ENCODE results near the gene EVI5L. TPM values are rescaled to one million over a fixed set of nuclear protein-coding genes. Genes with fewer than 3 reads are reported as not detected.

The EVI5L gene
- total and polyA plus RNA-seq, 4 donors: 1.4 to 5.0 (median 4.4) TPM

DNA sequence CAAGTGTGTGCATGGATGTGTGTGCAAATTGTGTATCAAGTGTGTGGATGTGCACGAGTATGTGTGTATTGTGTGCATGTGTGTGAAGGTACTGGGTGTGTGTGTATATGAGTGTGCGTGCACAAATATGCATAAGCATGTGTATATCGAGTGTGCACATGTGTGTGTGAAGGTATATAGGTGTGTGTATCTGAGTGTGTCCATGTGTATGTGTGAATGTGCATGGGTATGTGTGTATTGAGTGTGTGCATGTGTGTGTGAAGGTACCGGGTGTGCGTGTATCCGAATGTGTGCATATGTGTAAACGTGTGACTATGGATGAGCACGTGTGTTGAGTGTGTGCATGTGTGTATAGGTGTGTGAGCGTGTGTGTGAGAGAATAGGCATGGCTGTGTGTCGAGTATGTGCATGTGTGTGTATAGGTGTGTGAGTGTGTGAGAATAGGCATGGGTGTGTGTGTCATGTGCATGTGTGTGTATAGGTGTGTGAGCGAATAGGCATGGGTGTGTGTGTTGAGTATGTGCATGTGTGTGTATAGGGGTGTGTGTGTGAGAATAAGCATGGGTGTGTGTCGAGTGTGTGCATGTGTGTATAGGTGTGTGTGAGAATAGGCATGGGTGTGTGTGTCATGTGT is 12.8 kb downstream of the EVI5L start:
- no peak for DNase-seq (ENCODE audit: low spot score)
- H3K27ac ChIP-seq (ENCODE audit: low read depth in 1 of 2, low read length in 2 of 2): no peak overlapping the region
- no peaks in the 10 kb centered on the region for H3K4me1 ChIP-seq (ENCODE audit: control insufficient read depth in 4 of 4, insufficient read depth in 4 of 4, low read length in 3 of 4)
- no peaks in the 10 kb centered on the region for H3K9me3 ChIP-seq (ENCODE audit: control insufficient read depth in 4 of 4, low read length in 3 of 4)
- H3K27me3 ChIP-seq (ENCODE audit: control insufficient read depth in 4 of 4, insufficient read depth in 4 of 4, low read length in 3 of 4): no peaks in the 10 kb centered on the region
- WGBS: 97% methylated on average over 12 of the region's 12 CpGs
- H3K9ac ChIP-seq (ENCODE audit: low read depth in 1 of 2, low read length in 2 of 2): no peak overlapping the region
- no peaks in the 10 kb centered on the region for H3K36me3 ChIP-seq (ENCODE audit: control insufficient read depth in 4 of 4, insufficient read depth in 3 of 4, low read depth in 1 of 4, low read length in 3 of 4)
- no peak for TF ChIP-seq TAF1 (conservative IDR thresholded peaks at IDR 0.05)
- TF ChIP-seq, protein P1, sequence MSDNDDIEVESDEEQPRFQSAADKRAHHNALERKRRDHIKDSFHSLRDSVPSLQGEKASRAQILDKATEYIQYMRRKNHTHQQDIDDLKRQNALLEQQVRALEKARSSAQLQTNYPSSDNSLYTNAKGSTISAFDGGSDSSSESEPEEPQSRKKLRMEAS (IDR thresholded peaks at IDR 0.05): no peak
- TF ChIP-seq, protein P2, sequence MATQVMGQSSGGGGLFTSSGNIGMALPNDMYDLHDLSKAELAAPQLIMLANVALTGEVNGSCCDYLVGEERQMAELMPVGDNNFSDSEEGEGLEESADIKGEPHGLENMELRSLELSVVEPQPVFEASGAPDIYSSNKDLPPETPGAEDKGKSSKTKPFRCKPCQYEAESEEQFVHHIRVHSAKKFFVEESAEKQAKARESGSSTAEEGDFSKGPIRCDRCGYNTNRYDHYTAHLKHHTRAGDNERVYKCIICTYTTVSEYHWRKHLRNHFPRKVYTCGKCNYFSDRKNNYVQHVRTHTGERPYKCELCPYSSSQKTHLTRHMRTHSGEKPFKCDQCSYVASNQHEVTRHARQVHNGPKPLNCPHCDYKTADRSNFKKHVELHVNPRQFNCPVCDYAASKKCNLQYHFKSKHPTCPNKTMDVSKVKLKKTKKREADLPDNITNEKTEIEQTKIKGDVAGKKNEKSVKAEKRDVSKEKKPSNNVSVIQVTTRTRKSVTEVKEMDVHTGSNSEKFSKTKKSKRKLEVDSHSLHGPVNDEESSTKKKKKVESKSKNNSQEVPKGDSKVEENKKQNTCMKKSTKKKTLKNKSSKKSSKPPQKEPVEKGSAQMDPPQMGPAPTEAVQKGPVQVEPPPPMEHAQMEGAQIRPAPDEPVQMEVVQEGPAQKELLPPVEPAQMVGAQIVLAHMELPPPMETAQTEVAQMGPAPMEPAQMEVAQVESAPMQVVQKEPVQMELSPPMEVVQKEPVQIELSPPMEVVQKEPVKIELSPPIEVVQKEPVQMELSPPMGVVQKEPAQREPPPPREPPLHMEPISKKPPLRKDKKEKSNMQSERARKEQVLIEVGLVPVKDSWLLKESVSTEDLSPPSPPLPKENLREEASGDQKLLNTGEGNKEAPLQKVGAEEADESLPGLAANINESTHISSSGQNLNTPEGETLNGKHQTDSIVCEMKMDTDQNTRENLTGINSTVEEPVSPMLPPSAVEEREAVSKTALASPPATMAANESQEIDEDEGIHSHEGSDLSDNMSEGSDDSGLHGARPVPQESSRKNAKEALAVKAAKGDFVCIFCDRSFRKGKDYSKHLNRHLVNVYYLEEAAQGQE (IDR thresholded peaks at IDR 0.05): no peak
- no peak for TF ChIP-seq NR2F2 (IDR thresholded peaks at IDR 0.05)
- no peak for TF ChIP-seq HNF4G (IDR thresholded peaks at IDR 0.05)
- TF ChIP-seq FOXA1 (IDR thresholded peaks at IDR 0.05): no peak
- no peak for TF ChIP-seq GABPA (IDR thresholded peaks at IDR 0.05 in 1 of 2, conservative IDR thresholded peaks at IDR 0.05 in 1 of 2)
- TF ChIP-seq RAD21 (IDR thresholded peaks at IDR 0.05): no peak
- no peak for TF ChIP-seq RXRA (IDR thresholded peaks at IDR 0.05)
- no peak for TF ChIP-seq SP1 (IDR thresholded peaks at IDR 0.05)
- no peak for TF ChIP-seq HNF4A (conservative IDR thresholded peaks at IDR 0.05)
- TF ChIP-seq EGR1 (IDR thresholded peaks at IDR 0.05; ENCODE audit: low read depth in 2 of 2): no peak
- no peak for TF ChIP-seq YY1 (IDR thresholded peaks at IDR 0.05)
- H3K4me3 ChIP-seq (ENCODE audit: low read depth in 1 of 3, low read length in 3 of 3): no peak overlapping the region

DNA sequence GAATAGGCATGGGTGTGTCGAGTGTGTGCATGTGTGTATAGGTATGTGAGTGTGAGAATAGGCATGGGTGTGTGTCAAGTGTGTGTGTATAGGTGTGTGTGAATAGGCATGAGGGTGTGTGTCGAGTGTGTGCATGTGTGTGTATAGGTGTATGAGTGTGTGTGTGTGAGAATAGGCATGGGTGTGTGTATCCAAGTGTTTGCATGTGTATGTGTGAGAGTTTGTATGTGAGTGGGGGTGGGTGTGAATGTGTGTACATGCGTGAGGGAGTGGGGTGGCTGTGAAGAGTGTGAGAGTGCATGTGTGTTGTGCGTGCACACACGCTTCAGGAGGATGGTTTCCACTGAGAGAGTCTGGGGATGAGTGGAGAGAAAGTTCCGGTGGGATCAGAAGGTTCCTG is 13.5 kb downstream of the EVI5L start:
- H3K27me3 ChIP-seq (ENCODE audit: control insufficient read depth in 4 of 4, insufficient read depth in 4 of 4, low read length in 3 of 4): no peaks in the 10 kb centered on the region
- 95% methylated on average over 6 of the region's 6 CpGs for WGBS
- H3K4me1 ChIP-seq (ENCODE audit: control insufficient read depth in 4 of 4, insufficient read depth in 4 of 4, low read length in 3 of 4): no peaks in the 10 kb centered on the region
- no peaks in the 10 kb centered on the region for H3K36me3 ChIP-seq (ENCODE audit: control insufficient read depth in 4 of 4, insufficient read depth in 3 of 4, low read depth in 1 of 4, low read length in 3 of 4)
- no peaks in the 10 kb centered on the region for H3K9me3 ChIP-seq (ENCODE audit: control insufficient read depth in 4 of 4, low read length in 3 of 4)
- DNase-seq (ENCODE audit: low spot score): no peak
- H3K9ac ChIP-seq (ENCODE audit: low read depth in 1 of 2, low read length in 2 of 2): no peak overlapping the region
- H3K4me3 ChIP-seq (ENCODE audit: low read depth in 1 of 3, low read length in 3 of 3): no peak overlapping the region
- TF ChIP-seq JUND (IDR thresholded peaks at IDR 0.05) (no peak), EGR1 (IDR thresholded peaks at IDR 0.05; ENCODE audit: low read depth in 2 of 2) (no peak), RAD21 (IDR thresholded peaks at IDR 0.05) (no peak), TAF1 (conservative IDR thresholded peaks at IDR 0.05) (no peak), HNF4A (conservative IDR thresholded peaks at IDR 0.05) (no peak), YY1 (IDR thresholded peaks at IDR 0.05) (no peak), NR2F2 (IDR thresholded peaks at IDR 0.05) (no peak), RXRA (IDR thresholded peaks at IDR 0.05) (no peak), HNF4G (IDR thresholded peaks at IDR 0.05) (no peak), FOXA1 (IDR thresholded peaks at IDR 0.05) (no peak), SP1 (IDR thresholded peaks at IDR 0.05) (no peak), FOXA2 (IDR thresholded peaks at IDR 0.05) (no peak), GABPA (IDR thresholded peaks at IDR 0.05 in 1 of 2, conservative IDR thresholded peaks at IDR 0.05 in 1 of 2) (no peak)
- TF ChIP-seq, protein P3, sequence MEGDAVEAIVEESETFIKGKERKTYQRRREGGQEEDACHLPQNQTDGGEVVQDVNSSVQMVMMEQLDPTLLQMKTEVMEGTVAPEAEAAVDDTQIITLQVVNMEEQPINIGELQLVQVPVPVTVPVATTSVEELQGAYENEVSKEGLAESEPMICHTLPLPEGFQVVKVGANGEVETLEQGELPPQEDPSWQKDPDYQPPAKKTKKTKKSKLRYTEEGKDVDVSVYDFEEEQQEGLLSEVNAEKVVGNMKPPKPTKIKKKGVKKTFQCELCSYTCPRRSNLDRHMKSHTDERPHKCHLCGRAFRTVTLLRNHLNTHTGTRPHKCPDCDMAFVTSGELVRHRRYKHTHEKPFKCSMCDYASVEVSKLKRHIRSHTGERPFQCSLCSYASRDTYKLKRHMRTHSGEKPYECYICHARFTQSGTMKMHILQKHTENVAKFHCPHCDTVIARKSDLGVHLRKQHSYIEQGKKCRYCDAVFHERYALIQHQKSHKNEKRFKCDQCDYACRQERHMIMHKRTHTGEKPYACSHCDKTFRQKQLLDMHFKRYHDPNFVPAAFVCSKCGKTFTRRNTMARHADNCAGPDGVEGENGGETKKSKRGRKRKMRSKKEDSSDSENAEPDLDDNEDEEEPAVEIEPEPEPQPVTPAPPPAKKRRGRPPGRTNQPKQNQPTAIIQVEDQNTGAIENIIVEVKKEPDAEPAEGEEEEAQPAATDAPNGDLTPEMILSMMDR (IDR thresholded peaks at IDR 0.05; ENCODE audit: low read depth, low read length, missing input control): no peak
- TF ChIP-seq, protein P2 (IDR thresholded peaks at IDR 0.05): no peak
- TF ChIP-seq, protein P4, sequence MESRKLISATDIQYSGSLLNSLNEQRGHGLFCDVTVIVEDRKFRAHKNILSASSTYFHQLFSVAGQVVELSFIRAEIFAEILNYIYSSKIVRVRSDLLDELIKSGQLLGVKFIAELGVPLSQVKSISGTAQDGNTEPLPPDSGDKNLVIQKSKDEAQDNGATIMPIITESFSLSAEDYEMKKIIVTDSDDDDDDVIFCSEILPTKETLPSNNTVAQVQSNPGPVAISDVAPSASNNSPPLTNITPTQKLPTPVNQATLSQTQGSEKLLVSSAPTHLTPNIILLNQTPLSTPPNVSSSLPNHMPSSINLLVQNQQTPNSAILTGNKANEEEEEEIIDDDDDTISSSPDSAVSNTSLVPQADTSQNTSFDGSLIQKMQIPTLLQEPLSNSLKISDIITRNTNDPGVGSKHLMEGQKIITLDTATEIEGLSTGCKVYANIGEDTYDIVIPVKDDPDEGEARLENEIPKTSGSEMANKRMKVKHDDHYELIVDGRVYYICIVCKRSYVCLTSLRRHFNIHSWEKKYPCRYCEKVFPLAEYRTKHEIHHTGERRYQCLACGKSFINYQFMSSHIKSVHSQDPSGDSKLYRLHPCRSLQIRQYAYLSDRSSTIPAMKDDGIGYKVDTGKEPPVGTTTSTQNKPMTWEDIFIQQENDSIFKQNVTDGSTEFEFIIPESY (IDR thresholded peaks at IDR 0.05): no peak
- TF ChIP-seq, protein P1 (IDR thresholded peaks at IDR 0.05): no peak
- TF ChIP-seq, protein P5, sequence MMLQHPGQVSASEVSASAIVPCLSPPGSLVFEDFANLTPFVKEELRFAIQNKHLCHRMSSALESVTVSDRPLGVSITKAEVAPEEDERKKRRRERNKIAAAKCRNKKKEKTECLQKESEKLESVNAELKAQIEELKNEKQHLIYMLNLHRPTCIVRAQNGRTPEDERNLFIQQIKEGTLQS (IDR thresholded peaks at IDR 0.05): no peak
- no peak overlapping the region for H3K27ac ChIP-seq (ENCODE audit: low read depth in 1 of 2, low read length in 2 of 2)
